Measurements from ENCODE around the gene PCDH9. TPM values are rescaled to one million over a fixed set of nuclear protein-coding genes. Genes with fewer than 3 reads are reported as not detected.
"Not testable (repeated sequence)": the region's sequence is repeated elsewhere in the genome, so short reads cannot be mapped to it uniquely, and the experiment has no call there.

PCDH9 gene
- total RNA-seq, 1 donor from 2014 or later = 17.1 TPM

DNA sequence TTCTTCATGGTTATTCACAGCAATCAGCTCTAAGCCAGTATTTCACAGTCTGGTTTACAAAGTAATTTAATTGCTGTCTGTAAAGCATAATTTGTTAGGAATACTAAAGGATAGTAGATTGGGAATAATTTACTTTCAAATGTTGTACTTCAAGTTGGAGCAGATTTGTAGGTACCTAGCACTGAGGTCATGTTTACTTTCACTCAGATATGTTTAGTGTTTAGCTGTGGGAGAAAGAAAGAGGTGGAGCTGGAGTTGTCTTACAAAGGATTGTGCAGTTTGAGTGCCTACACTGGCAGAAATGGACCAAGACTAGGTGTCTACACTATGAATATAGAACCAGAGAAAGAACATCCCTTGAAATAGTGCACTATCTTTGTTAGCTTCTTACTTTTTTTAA lies 464.6 kb downstream of the PCDH9 start:
- intact Hi-C loops (cut with DNase I) = no loop called here

DNA sequence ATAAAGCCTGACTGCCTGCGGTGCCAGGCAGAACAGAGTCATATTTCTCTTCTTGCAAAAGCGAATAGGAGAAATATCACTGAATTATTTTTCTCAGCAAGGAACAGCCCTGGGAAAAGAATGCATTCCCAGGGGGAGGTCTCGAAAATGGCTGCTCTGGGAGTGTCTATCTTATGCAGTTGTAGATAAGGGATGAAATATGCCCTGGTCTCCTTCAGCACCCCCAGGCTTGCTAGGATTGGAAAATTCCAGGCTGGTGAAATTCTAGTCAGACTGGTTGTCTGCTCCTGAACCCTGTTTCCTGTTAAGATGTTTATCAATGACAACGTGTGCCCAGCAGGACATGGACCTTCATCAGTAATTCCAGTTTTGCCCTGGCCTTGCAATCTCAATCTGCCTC lies 469.5 kb downstream of the PCDH9 start:
- DNase-seq (ENCODE audit: low spot score); intact Hi-C loops (cut with DNase I): not testable (repeated sequence)

More for the DNA sequence above, 464.6 kb downstream of the PCDH9 start:
- no peak for DNase-seq (ENCODE audit: low spot score)

DNA sequence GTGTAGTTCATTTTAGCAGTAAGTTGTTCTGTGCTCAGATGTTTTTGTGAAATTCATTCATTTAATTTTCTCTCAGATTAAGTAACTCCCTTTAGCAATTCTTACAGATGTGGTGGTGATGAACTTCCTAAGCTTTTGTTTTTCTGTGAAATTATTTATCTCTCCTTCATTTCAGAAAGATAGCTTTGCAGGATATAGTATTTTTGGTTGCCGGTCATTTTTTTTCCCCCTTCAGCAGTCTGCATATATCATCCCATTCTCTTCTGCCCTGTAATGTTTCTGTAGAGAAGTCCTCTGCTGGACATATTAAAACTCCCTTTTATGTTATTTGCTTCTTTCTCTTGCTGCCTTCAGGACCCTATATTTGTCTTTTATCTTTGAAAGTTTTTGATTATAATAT lies 470.2 kb downstream of the PCDH9 start:
- intact Hi-C loops (cut with DNase I) = no loop called here
- no peak for DNase-seq (ENCODE audit: low spot score)

DNA sequence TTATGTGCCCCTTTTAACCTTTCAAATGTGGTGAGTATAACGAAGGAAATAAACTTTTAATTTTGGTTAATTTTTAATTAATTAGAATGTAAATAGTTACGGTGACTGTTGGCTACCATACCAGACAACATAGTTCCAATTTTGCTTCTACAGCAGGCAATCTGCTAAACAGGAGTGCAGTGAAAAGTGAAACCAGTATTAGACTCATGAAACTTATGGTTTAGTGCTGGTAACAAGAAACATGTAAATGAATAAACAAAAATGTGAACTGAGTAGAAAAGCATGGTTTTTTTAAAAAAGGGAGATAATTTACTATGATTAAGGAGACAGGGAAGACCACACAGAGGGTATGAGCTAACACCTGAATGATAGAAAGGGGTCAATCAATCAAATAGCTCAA lies 478.4 kb downstream of the PCDH9 start:
- intact Hi-C loops (cut with DNase I) = no loop called here
- no peak for DNase-seq (ENCODE audit: low spot score)

DNA sequence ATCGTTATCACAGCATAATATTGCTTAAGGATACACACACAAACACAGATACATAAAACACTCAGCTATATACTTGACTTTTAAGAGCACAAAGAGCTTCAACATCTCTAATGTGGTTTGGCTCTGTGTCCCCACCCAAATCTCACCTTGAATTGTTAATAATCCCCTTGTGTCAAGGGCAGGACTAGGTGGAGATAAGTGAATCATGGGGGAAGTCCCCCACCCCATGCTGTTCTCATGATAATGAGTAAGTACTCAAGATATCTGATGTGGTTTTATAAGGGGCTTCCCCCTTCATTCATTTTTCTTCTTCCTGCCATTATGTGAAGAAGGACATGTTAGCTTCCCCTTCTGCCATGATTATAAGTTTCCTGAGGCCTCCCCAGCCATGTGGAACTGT lies 481.4 kb downstream of the PCDH9 start:
- DNase-seq (ENCODE audit: low spot score) = no peak
- intact Hi-C loops (cut with DNase I) = no loop called here

DNA sequence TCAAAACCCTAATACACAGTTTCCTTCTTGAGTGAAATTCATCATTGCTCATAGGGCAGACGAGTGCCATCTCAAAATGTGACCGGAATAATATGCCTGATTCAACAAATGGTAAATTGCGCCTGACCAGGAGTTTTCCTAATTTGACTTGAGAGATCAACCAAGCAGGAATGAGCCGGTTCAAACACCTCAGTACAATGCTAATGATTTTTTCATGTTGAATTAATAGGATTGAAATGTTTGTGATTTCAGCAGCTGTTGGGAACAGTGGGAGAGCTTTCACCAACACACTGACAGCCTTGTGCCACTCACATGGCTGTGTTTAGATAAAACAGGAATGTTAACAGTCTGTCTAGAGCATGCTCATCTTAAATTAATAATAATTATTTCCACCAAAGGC lies 484.8 kb downstream of the PCDH9 start:
- no peak for DNase-seq (ENCODE audit: low spot score)
- intact Hi-C loops (cut with DNase I) = no loop called here

DNA sequence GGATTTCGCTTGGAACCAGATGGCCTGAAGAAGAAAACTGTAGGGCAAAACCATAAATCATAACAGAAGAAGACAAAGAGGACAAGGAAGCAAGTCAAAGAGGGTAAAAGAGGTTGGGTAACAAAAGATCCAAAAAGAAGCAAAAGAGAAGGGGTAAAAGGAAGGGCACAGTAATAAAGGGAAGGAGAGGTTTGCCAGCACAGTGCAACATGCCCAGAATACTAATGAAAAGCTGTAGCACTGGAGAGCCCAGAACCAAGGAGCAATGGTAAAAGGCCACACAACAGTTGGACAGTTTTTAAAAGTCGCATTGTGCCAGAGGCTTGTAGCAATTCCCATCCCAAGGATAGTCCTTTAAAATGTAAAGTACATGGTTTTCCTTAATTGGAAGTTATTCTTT lies 506.6 kb downstream of the PCDH9 start:
- DNase-seq (ENCODE audit: low spot score) = no peak
- intact Hi-C loops (cut with DNase I) = no loop called here

DNA sequence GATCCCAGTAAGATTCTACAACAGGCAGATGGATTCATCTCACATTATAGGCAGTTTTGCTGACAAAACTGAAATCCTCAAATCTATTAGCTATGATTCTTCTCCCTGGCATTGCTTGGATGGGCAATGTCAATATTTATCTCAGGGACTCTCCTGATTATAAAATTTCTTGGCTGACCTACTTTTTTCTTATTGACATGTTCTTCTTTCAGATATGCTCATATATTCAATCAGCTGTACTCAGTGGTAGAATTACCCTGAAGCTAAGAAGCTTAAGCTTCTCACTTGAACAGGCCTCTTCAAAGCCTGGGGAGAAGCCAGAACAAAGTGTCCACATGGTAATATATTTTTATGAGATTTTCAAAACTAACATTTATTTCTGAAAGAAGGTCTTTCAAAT lies 513.6 kb downstream of the PCDH9 start:
- intact Hi-C loops (cut with DNase I) = no loop called here
- DNase-seq (ENCODE audit: low spot score) = no peak

DNA sequence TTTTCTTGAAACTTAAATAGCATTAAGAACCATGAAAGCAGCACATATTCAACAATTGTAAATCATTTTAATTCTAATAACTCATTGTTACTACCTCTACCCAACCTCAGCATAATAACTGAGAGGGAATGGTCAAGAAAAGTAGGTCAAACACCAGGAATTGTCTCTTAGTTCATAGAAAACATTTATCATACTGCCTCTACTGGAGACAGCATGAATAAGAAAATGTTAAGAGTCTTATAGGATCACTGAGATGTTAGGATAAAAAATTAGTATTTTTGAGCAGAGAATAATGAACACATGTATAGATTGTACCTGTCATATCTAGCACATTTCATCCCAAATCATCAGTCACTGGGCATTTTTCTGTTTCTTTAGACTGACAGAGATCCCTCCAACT lies 515.3 kb downstream of the PCDH9 start:
- no peak for DNase-seq (ENCODE audit: low spot score)
- intact Hi-C loops (cut with DNase I) = no loop called here

DNA sequence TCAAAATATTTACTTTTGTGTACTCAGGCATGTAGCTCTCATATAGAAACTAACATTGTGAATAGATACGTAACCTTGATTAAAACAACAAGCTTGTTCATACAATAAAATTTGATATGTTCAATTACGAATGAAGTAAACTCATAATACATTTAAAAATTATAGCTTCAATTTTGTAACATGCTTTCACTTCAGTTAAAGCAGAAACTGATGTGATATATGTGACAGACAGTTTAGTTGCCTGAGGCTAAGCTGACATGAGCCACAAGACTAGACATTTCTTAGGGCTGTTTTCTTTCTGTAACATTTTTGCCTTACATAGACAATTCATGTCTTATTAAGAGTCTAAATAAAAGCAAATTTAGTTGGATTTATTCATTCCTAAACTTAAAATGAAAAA lies 526.0 kb downstream of the PCDH9 start:
- intact Hi-C loops (cut with DNase I) = no loop called here
- DNase-seq (ENCODE audit: low spot score) = no peak

DNA sequence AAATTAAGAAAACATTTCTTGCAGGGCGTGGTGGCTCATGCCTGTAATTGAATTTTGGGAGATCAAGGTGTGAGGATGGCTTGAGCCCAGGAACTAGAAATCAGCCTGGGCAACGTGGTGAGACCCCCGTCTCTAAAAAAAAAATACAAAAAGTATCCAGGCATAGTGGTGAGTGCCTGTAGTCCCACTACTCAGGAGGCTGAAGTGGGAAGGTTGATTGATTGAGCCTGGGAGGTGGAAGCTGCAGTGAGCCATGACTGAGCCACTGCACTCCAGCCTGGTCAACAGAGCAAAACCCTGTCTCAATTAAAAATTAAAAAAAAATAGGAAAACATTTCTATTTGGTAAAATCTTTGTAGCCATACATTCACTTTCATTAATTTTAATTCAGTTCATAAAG lies 526.5 kb downstream of the PCDH9 start:
- DNase-seq (ENCODE audit: low spot score) = no peak
- intact Hi-C loops (cut with DNase I) = no loop called here

DNA sequence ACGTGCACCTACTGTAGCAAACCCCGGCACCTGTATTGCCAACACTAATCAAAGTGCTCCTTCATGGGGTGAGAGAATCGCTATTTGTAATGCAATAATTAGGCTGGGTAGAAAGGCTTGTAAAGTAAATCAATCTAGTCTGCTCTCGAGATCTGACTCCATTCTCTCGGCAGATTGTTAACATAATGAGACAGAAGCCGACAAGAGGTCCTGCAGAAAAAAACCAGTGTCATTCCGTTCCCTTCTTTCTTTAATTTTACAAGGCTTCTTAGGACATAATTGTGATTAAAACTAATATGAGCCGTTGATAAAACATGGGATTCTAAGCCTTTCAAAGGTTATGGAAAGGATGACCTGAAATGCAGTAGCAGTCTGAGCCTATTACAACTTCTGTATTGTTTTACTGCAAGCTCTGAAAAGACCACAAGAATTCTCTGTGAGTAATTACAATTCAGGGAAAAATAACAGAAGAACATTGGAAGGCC lies 530.0 kb downstream of the PCDH9 start:
- intact Hi-C loops (cut with DNase I) = no loop called here
- DNase-seq (ENCODE audit: low spot score) = no peak

DNA sequence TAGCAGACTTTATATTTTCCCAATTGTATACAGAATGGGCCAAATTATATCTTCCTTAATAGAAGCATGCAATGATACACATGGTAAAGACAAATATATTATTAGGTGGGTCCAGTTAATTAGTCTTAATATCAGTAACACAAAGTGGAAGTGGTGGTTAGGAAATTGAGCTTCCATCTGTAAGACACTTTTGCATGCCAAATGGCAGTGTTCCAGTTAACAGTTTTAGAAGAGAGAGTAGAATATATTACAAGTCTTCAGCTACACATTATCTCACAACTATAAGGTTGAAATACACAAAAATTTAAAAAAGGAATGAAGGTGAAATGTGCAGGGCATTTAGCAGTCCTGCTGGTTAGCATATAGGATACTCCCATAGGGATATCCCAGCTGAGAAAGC lies 536.5 kb downstream of the PCDH9 start:
- intact Hi-C loops (cut with DNase I) = no loop called here

DNA sequence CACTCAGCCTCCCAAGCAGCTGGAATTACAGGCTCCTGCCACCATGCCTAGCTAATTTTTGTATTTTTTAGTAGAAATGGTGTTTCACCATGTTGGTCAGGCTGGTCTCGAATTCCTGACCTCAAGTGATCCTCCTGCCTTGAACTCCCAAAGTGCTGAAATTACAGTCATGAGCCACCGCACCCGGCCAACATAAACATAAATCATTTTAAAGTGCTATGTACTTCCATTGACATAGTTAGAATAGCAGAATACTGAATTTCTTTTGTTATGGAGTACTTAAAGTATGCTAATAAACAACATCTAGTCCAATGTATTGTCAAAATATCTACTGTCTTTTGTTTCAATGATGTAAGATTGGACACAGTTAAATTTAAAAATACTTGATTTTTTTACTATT lies 539.0 kb downstream of the PCDH9 start:
- DNase-seq (ENCODE audit: low spot score) = no peak
- intact Hi-C loops (cut with DNase I) = no loop called here

More for the DNA sequence above, 536.5 kb downstream of the PCDH9 start:
- DNase-seq (ENCODE audit: low spot score) = no peak

DNA sequence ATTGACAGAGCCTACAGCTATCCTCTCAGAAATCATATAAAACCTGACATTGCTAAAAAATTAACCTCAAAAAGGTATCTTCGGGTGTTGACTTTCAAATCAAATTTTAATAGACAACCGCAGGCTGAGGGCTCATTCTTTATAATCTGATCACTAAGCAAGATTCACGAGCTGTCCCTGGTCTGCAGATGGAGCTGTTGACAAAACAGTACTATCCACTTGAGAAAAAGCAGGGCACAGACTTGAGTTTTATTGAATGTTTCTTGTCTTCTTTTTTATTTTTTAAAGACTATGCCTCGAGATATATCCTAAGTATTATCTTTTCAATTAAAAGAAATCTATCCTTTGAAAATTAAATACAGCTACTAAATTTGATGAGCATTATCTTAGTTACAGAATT lies 540.5 kb downstream of the PCDH9 start:
- intact Hi-C loops (cut with DNase I) = no loop called here
- no peak for DNase-seq (ENCODE audit: low spot score)

DNA sequence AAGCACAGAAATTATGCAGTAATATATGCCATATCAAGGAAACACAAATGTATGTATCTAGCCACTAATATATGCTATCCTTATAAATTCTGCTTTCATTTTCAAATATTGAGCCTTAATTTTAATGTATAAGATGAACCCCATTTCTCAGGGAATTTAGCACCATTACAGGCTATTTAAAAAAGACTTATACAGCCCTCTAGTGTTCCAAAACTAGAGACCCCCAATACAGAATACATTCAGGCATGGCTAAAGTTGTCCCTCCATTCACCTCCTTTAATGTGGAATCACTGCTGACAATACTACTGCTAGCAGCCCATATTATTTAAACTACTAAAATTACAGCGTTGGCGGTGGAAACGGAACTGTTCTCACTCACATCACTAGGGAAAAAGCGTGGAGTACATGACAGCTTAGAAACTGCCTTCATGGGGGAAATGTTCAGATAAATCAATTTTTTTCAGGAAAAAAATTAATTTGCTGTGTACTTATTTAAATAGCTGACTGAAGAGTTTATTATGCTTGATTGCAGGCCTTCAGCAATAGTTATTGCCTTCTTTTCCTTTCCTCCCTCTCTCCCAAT lies 541.0 kb downstream of the PCDH9 start:
- no peak for DNase-seq (ENCODE audit: low spot score)

DNA sequence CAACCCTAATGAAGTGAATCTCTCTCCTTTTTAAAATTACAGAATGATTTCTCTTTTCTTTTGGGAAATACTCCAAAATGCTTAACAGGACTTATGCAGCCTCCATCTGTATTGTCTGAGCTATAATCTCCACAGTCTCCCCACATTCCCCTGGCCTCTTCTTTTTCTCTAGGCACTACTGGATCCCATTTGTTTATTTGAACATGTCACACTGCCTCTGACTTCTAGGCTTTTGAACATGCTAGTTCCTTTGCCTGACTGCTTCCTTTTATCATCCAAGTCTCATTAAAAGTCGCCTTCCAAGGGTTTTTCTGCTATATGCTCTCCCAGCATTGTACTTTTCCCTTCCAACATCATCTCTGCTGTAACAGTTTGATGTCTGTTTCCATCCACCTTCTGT lies 548.7 kb downstream of the PCDH9 start:
- intact Hi-C loops (cut with DNase I) = no loop called here
- no peak for DNase-seq (ENCODE audit: low spot score)

More for the DNA sequence above, 541.0 kb downstream of the PCDH9 start:
- intact Hi-C loops (cut with DNase I) = no loop called here

DNA sequence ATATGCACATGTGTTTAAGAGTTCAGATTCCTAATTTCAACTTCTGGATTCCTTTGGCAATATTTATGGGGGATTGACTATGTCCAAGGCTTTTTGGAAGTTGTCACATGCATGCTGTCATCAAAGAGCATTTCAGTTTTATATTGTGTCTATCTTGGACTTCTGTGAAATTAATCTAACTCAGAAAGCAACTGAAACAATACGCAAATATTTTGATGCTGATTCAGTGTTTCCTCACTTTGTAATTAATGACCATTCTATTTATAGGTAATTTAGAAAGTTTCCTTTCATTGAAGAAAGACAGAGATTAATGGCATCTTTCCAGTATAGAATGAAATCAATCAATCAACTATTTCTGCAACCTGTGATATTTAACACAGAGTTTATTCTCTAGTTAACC lies 550.1 kb downstream of the PCDH9 start:
- intact Hi-C loops (cut with DNase I) = no loop called here
- no peak for DNase-seq (ENCODE audit: low spot score)

DNA sequence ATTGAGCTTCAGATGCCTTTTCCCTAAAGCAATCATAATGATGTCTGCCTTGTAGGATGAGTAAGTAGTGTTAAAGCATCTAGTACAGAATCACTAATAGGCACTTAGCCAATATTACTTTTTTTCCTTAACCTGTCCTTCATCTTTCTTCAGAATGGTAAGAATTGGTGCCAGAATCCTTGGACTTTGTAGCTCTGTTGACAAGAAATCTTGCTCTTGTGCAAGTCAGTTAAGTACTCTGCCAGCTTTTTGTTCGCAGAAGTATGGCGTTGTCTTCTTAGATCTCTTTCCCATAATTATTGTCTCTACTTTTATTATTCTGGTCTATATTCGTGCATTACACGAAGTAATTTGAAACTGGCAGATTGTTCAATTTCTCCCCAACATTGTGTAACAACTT lies 554.5 kb downstream of the PCDH9 start:
- intact Hi-C loops (cut with DNase I) = no loop called here
- no peak for DNase-seq (ENCODE audit: low spot score)

DNA sequence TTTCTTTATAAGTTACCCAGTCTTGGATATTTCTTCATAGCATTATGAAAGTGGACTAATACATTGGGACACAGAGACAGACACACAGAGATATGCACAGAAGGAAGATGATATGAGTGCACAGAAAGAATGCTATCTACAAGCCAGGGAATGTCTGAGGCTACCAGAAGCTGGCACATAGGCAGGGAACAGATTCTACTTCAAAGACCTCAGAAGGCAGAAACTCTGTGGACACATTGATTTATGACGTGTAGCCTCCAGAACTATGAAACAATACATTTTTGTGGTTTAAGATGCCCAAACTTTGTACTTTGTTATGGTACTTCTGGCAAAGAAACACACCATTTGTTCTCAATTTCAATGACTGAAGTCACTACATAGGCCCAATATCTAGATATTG lies 556.7 kb downstream of the PCDH9 start:
- intact Hi-C loops (cut with DNase I) = no loop called here
- DNase-seq (ENCODE audit: low spot score) = no peak

DNA sequence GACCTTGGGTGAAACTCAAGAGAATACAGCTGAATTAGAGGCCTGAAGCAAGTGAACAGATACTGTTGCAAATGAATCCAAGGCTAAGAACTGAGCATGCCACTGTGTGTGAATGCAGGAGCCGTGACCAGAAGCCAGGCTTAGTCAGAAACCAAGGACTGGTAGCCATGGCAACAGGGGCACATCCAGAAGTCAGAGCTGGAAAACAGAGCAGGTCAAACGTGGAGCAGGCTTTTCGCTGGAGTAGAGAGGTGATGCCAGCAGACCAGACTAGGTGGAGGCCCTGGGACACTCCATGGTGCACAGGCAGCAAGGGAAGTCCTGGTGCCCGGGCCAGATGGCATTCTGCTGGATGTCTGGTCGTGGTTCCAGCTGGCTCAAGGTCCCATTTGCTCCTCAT lies 564.1 kb downstream of the PCDH9 start:
- intact Hi-C loops (cut with DNase I) = no loop called here
- no peak for DNase-seq (ENCODE audit: low spot score)

DNA sequence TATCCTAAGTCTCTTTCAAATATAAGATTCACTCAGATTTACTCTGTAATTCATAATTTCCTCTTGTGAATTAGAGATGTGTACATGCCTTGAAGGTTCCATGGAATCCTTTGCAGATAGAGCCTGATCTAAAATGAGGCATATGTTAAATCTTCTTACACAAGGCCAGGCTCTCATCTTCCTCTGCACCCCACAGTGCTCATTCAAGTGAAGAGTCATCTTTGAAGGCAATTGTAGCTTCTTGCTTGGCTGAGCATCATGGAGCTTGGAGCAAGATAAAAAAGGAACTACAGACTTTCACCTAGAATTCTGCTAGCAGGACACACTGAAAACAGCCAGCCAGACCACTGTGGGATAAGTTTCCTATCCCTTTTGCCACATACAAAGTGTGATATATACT lies 566.4 kb downstream of the PCDH9 start:
- DNase-seq (ENCODE audit: low spot score) = no peak
- intact Hi-C loops (cut with DNase I) = no loop called here
